A549 (cell line): ENCODE data around the gene MOB4. TPM values are rescaled to one million over a fixed set of nuclear protein-coding genes. Genes with fewer than 3 reads are reported as not detected.

Source experiments
- ATAC-seq, 2 experiments: fragments of 200-7000 bp in 1 of 2; fragments of >200 bp in 1 of 2; cut with Nextera tagmentation in 1 of 2; cut with Tn5 transposase in 1 of 2; 3 replicates each; pipeline versions ENCODE4 v1.8.0 to v1.9.1; 2018 to 2020; ENCODE audit warnings: mild to moderate bottlenecking in 1 of 2, moderate library complexity in 1 of 2
- CTCF ChIA-PET: fragments of 300-600 bp; sonication (Branson Sonifier 250); formaldehyde crosslinking; extraction: SDS; loops from one replicate; lab custom pipeline; 2021; ENCODE audit warnings: antibody characterized with exemption, inconsistent platforms; lab: Yijun Ruan, JAX
- POLR2A ChIA-PET: fragments of 350-600 bp; formaldehyde crosslinking; extraction: SDS; loops from one replicate; lab custom pipeline; 2021; ENCODE audit warnings: antibody characterized with exemption, inconsistent platforms; lab: Yijun Ruan, JAX
- DNase-seq, 2 experiments: peaks; one replicate each; pipeline versions ENCODE4 v3.0.0 to v3.0.0-alpha.2; 2011 to 2016; ENCODE audit warnings: low read depth in 1 of 2, low spot score in 1 of 2
- FAIRE-seq: peaks from 2 replicates; lab custom pipeline; 2011; peaks lifted over from hg19 to GRCh38; lab: Jason Lieb, UNC
- H3K27ac ChIP-seq, 2 experiments: fragments of >200 bp; sonication (Bioruptor Twin); formaldehyde crosslinking; 3 replicates each; pipeline ENCODE4 v1.5.1; 2016 to 2017
- H3K4me1 ChIP-seq: fragments of >200 bp; sonication (Bioruptor Twin); formaldehyde crosslinking; 3 replicates; pipeline ENCODE4 v1.6.1; 2016
- H3K4me2 ChIP-seq: fragments of >200 bp; sonication (Bioruptor Twin); formaldehyde crosslinking; 3 replicates; pipeline ENCODE4 v1.6.1; 2016
- H3K4me3 ChIP-seq: fragments of >200 bp; sonication (Bioruptor Twin); formaldehyde crosslinking; 3 replicates; pipeline ENCODE4 v1.5.1; 2016
- H3K9me3 ChIP-seq: fragments of >200 bp; sonication (Bioruptor Twin); formaldehyde crosslinking; 3 replicates; pipeline ENCODE4 v1.6.1; 2016
- CBX2 ChIP-seq: fragments of 200-600 bp; sonication (generic); IDR thresholded peaks from 2 replicates; pipeline ENCODE4 v1.6.1; 2016; ENCODE audit warnings: low read depth, mild to moderate bottlenecking, borderline replicate concordance
- CBX8 ChIP-seq: fragments of 200-600 bp; sonication (generic); IDR thresholded peaks from 2 replicates; pipeline ENCODE4 v1.6.1; 2016
- CHD4 ChIP-seq: fragments of 200-600 bp; sonication (generic); IDR thresholded peaks from 2 replicates; pipeline ENCODE4 v1.6.1; 2016; ENCODE audit warnings: antibody characterized with exemption, mild to moderate bottlenecking, borderline replicate concordance
- EHF ChIP-seq: fragments of 250-450 bp; sonication (Bioruptor Pico); IDR thresholded peaks from 2 replicates; pipeline ENCODE4 v1.5.0; 2020; ENCODE audit warnings: mild to moderate bottlenecking
- EP300 ChIP-seq, 2 experiments: fragments of >200 bp; sonication (Bioruptor Twin); formaldehyde crosslinking; IDR thresholded peaks; 2 replicates in 1 of 2; 3 replicates in 1 of 2; pipeline ENCODE4 v1.6.1; 2016 to 2017
- ESRRA ChIP-seq: fragments of 150-350 bp; IDR thresholded peaks from 2 replicates; pipeline ENCODE4 v1.6.1; 2014; ENCODE audit warnings: mild to moderate bottlenecking, low read length, borderline replicate concordance
- FOSL2 ChIP-seq, 2 experiments: fragments of 450-650 bp in 1 of 2; fragments of >200 bp in 1 of 2; sonication (Bioruptor Twin) in 1 of 2; formaldehyde crosslinking; IDR thresholded peaks; 2 replicates each; pipeline versions ENCODE4 v1.5.0 to v1.6.1; 2016 to 2020; ENCODE audit warnings: mild to moderate bottlenecking in 1 of 2, moderate library complexity in 1 of 2
- GATA3 ChIP-seq: IDR thresholded peaks from 2 replicates; pipeline ENCODE4 v1.6.1; 2012; ENCODE audit warnings: borderline replicate concordance
- HES2 ChIP-seq: fragments of >200 bp; sonication (Bioruptor Twin); formaldehyde crosslinking; IDR thresholded peaks from 2 replicates; pipeline ENCODE4 v1.6.1; 2016
- HEYL ChIP-seq: fragments of 250-450 bp; sonication (Bioruptor Pico); IDR thresholded peaks from 2 replicates; pipeline ENCODE4 v1.8.0; 2021; ENCODE audit warnings: mild to moderate bottlenecking, moderate library complexity
- HMGXB4 ChIP-seq: fragments of 250-450 bp; sonication (Bioruptor Pico); IDR thresholded peaks from 2 replicates; pipeline ENCODE4 v1.5.0; 2021; ENCODE audit warnings: mild to moderate bottlenecking, moderate library complexity, borderline replicate concordance
- HOXA7 ChIP-seq: fragments of 250-450 bp; sonication (Bioruptor Pico); IDR thresholded peaks from 2 replicates; pipeline ENCODE4 v1.5.0; 2020; ENCODE audit warnings: mild to moderate bottlenecking, moderate library complexity
- HOXB13 ChIP-seq: fragments of 250-450 bp; sonication (Bioruptor Pico); IDR thresholded peaks from 2 replicates; pipeline ENCODE4 v1.5.0; 2020; ENCODE audit warnings: low read depth, mild to moderate bottlenecking, moderate library complexity
- JUN ChIP-seq, 2 experiments: fragments of >200 bp; sonication (Bioruptor Twin); formaldehyde crosslinking; IDR thresholded peaks; 2 replicates in 1 of 2; 3 replicates in 1 of 2; pipeline ENCODE4 v1.6.1; 2016 to 2017
- KDM1A ChIP-seq: fragments of 200-600 bp; sonication (generic); IDR thresholded peaks from 2 replicates; pipeline ENCODE4 v1.6.1; 2016; ENCODE audit warnings: low read depth, mild to moderate bottlenecking
- KDM5A ChIP-seq: fragments of 200-600 bp; sonication (generic); IDR thresholded peaks from 2 replicates; pipeline ENCODE4 v1.6.1; 2016; ENCODE audit warnings: antibody characterized with exemption, mild to moderate bottlenecking
- MAFK ChIP-seq: fragments of 450-650 bp; IDR thresholded peaks from 2 replicates; pipeline ENCODE4 v1.6.1; 2014; ENCODE audit not compliant: partially characterized antibody
- PHF8 ChIP-seq: fragments of 200-600 bp; sonication (generic); IDR thresholded peaks from 2 replicates; pipeline ENCODE4 v1.6.1; 2016; ENCODE audit warnings: low read depth, mild to moderate bottlenecking, antibody characterized with exemption, moderate library complexity, borderline replicate concordance
- RAD21 ChIP-seq, 2 experiments: fragments of >200 bp in 1 of 2; sonication (Bioruptor Twin) in 1 of 2; formaldehyde crosslinking in 1 of 2; IDR thresholded peaks in 1 of 2; conservative IDR thresholded peaks in 1 of 2; 2 replicates in 1 of 2; 3 replicates in 1 of 2; pipeline ENCODE4 v1.6.1; 2012 to 2018; ENCODE audit warnings: inconsistent platforms in 1 of 2
- RCOR1 ChIP-seq: fragments of 150-350 bp; IDR thresholded peaks from 2 replicates; pipeline ENCODE4 v1.6.1; 2014; ENCODE audit warnings: antibody characterized with exemption, low read length, low read depth
- RFX5 ChIP-seq: fragments of 450-650 bp; IDR thresholded peaks from 2 replicates; pipeline ENCODE4 v1.7.1; 2014; ENCODE audit warnings: antibody characterized with exemption, mild to moderate bottlenecking, moderate library complexity
- SREBF2 ChIP-seq: fragments of 450-650 bp; IDR thresholded peaks from 2 replicates; pipeline ENCODE4 v1.6.1; 2014; ENCODE audit warnings: mild to moderate bottlenecking, moderate library complexity
- TP53 ChIP-seq: fragments of 250-450 bp; sonication (Bioruptor Pico); IDR thresholded peaks from 2 replicates; pipeline ENCODE4 v1.5.0; 2021; ENCODE audit warnings: mild to moderate bottlenecking, moderate library complexity
- ZC3H11A ChIP-seq: fragments of 450-650 bp; IDR thresholded peaks from 2 replicates; pipeline ENCODE4 v1.6.1; 2014; ENCODE audit warnings: antibody characterized with exemption, mild to moderate bottlenecking
- ZFP36 ChIP-seq: fragments of 450-650 bp; IDR thresholded peaks from 2 replicates; pipeline ENCODE4 v1.6.1; 2014; ENCODE audit warnings: borderline replicate concordance; ENCODE audit not compliant: partially characterized antibody
- ZSCAN20 ChIP-seq: fragments of 250-450 bp; sonication (Bioruptor Pico); IDR thresholded peaks from 2 replicates; pipeline ENCODE4 v1.8.0; 2022; ENCODE audit warnings: mild to moderate bottlenecking, moderate library complexity
- WGBS: methylation state at CpG from one replicate; pipeline ENCODE4 v1.1.6; 2017; ENCODE audit errors: missing lambda C conversion rate; 5-methylcytosine and 5-hydroxymethylcytosine counted together
- polyA plus RNA-seq, 4 experiments: library from polyadenylated mRNA; depleted of rRNA in 3 of 4; stranded (reverse); fragments of >200 nt; fragmentation: RNase III in 1 of 4; extraction: RNeasy Plus Mini Kit Qiagen cat#74134 plus additional on column Dnase treatment in 1 of 4; gene quantifications; 2 replicates in 3 of 4; 3 replicates in 1 of 4; pipeline ENCODE4 v1.2.3, GENCODE V29; 2011 to 2017

The MOB4 gene
- polyA plus RNA-seq, 2 of the 4 experiments (the other 2 are of a cell fraction), result 57.5 to 74.7 TPM

GRCh38 chr2:197555467-197555866, 39.6 kb downstream of the MOB4 start:
- ChIA-PET POLR2A (no interaction called here), CTCF (no interaction called here)
- no peak overlapping the region for H3K27ac ChIP-seq

GRCh38 chr2:197556456-197556855, 40.6 kb downstream of the MOB4 start:
- POLR2A ChIA-PET, result no interaction called here
- DNase-seq (peak in 1 of 2 experiments; percentile 48), FAIRE-seq (no peak)
- H3K4me1 ChIP-seq, result peaks cover 10% of the 10 kb centered on the region; the same call in 2 of the 3 replicates
- H3K9me3 ChIP-seq, result no peaks in the 10 kb centered on the region
- peak overlapping the region in 1 of 2 experiments; percentile 60; a peak in 3 of 6 replicates for H3K27ac ChIP-seq
- WGBS, result 85% methylated on average over 1 of the region's 1 CpG
- TF ChIP-seq ZSCAN20 (CRISPR knock-in tag) (no peak), RCOR1 (no peak), ZFP36 (no peak), RFX5 (no peak), FOSL2 (IDR thresholded peaks at IDR 0.05) (no peak), FOSL2 (CRISPR knock-in tag; IDR thresholded peaks at IDR 0.05) (no peak), RAD21 (conservative IDR thresholded peaks at IDR 0.05 in 1 of 2, IDR thresholded peaks at IDR 0.05 in 1 of 2) (no peak), TP53 (CRISPR knock-in tag) (no peak), CBX8 (no peak), CBX2 (no peak), HOXB13 (CRISPR knock-in tag) (no peak), HES2 (no peak), CHD4 (no peak), HEYL (CRISPR knock-in tag) (no peak), KDM1A (no peak), KDM5A (no peak), ESRRA (no peak)
- TF ChIP-seq, all 56 proteins: peak for 0
- Histone ChIP-seq H3K4me2 (no peak overlapping the region), H3K4me3 (no peak overlapping the region)
- CTCF ChIA-PET, result no interaction called here
- peak in 1 of 2 experiments; percentile 33; a peak in 4 of 6 replicates for ATAC-seq

More at GRCh38 chr2:197555467-197555866, 39.6 kb downstream of the MOB4 start:
- no peaks in the 10 kb centered on the region for H3K9me3 ChIP-seq
- H3K4me2 ChIP-seq, result no peak overlapping the region
- FAIRE-seq (no peak), DNase-seq (no peak), ATAC-seq (no peak)
- H3K4me3 ChIP-seq, result no peak overlapping the region
- TF ChIP-seq RFX5 (no peak), MAFK (peak; percentile 54)
- peaks cover 10% of the 10 kb centered on the region; the same call in 2 of the 3 replicates for H3K4me1 ChIP-seq

GRCh38 chr2:197558393-197558792, 42.5 kb downstream of the MOB4 start:
- H3K9me3 ChIP-seq, result no peaks in the 10 kb centered on the region
- H3K4me1 ChIP-seq, result peaks cover 10% of the 10 kb centered on the region; the same call in 2 of the 3 replicates
- DNase-seq (no peak), ATAC-seq (peak in 1 of 2 experiments; percentile 54; a peak in 3 of 6 replicates), FAIRE-seq (no peak)
- no peak overlapping the region for H3K4me2 ChIP-seq
- H3K27ac ChIP-seq, result no peak overlapping the region
- ChIA-PET POLR2A (no interaction called here), CTCF (no interaction called here)
- TF ChIP-seq SREBF2, result no peak
- no peak for TF ChIP-seq EHF (CRISPR knock-in tag)
- TF ChIP-seq HMGXB4 (CRISPR knock-in tag), result no peak
- TF ChIP-seq JUN (IDR thresholded peaks at IDR 0.05), result no peak
- no peak for TF ChIP-seq GATA3
- no peak for TF ChIP-seq ZC3H11A
- TF ChIP-seq KDM1A, result no peak
- no peak for TF ChIP-seq PHF8
- no peak for TF ChIP-seq RFX5
- no peak for TF ChIP-seq HOXA7 (CRISPR knock-in tag)
- TF ChIP-seq HEYL (CRISPR knock-in tag), result no peak
- TF ChIP-seq EP300 (IDR thresholded peaks at IDR 0.05), result no peak
- no peak for TF ChIP-seq ZFP36
- no peak overlapping the region for H3K4me3 ChIP-seq
- 95% methylated on average over 3 of the region's 3 CpGs for WGBS
